Testis (tissue), 3 donors: Measurements from ENCODE around the gene CA12. TPM values are rescaled to one million over a fixed set of nuclear protein-coding genes. Genes with fewer than 3 reads are reported as not detected.

Experiments used
- DNase-seq: peaks from one replicate; pipeline ENCODE4 v3.0.0-alpha.2; 2019
- H3K27ac ChIP-seq, 2 donors: fragments of 200-600 bp; sonication (generic); one replicate each; pipeline ENCODE4 v1.5.1; 2019
- H3K27me3 ChIP-seq: fragments of 200-600 bp; sonication (generic); one replicate; pipeline ENCODE4 v1.5.1; 2019
- H3K36me3 ChIP-seq: fragments of 200-600 bp; sonication (generic); one replicate; pipeline ENCODE4 v1.5.1; 2017; ENCODE audit warnings: low read depth; ENCODE audit errors: missing control alignments
- H3K4me1 ChIP-seq: fragments of 200-600 bp; sonication (generic); one replicate; pipeline ENCODE4 v1.5.1; 2019
- H3K4me3 ChIP-seq, 2 donors: fragments of 200-600 bp; sonication (generic); one replicate each; pipeline ENCODE4 v1.5.1; 2017 to 2019
- H3K9me3 ChIP-seq: fragments of 200-600 bp; sonication (generic); one replicate; pipeline ENCODE4 v1.5.1; 2017
- POLR2A ChIP-seq: fragments of 450-650 bp; IDR thresholded peaks from one replicate; pipeline ENCODE4 v1.6.1; 2017; ENCODE audit warnings: antibody characterized with exemption, mild to moderate bottlenecking, moderate library complexity
- WGBS, 2 donors: methylation state at CpG; one replicate each; pipeline ENCODE4 v1.1.5; 2018; 5-methylcytosine and 5-hydroxymethylcytosine counted together
- intact Hi-C: fragments of 100-400 bp; cut with DNase I; formaldehyde crosslinking; loops from one replicate; pipeline ENCODE4 v1.15.1; 2023; ENCODE audit warnings: low total_unique reads
- polyA plus RNA-seq: library from polyadenylated mRNA; stranded (reverse); fragments of 350-450 nt; fragmentation: Illumina TruSeq; extraction: RNeasy Lipid Tissue Mini Kit (QIAGEN cat#74804); gene quantifications from one replicate; pipeline ENCODE4 v1.2.3, GENCODE V29; 2014; ENCODE audit warnings: low read depth, low replicate concordance; ENCODE audit not compliant: insufficient read depth
- total RNA-seq, 2 donors: library from RNA; depleted of rRNA; stranded (reverse); fragments of >200 nt; gene quantifications; one replicate each; pipeline ENCODE4 v1.2.3, GENCODE V29; 2016
- TF ChIP-seq, protein P1 (sequence below), 3 experiments: fragments of 450-650 bp in 2 of 3; fragments of 200-600 bp in 1 of 3; sonication (generic) in 1 of 3; IDR thresholded peaks; one replicate each; pipeline ENCODE4 v1.5.1; 2016 to 2019; ENCODE audit warnings: antibody characterized with exemption in 3 of 3, mild to moderate bottlenecking in 2 of 3, moderate library complexity in 1 of 3

CA12 gene
- total and polyA plus RNA-seq, 3 donors from 2014 or later, result 0.55 to 8.0 (median 0.68) TPM

- no peak overlapping the region for H3K4me3 ChIP-seq
- WGBS, 2 donors, result 50 to 51% methylated on average over 3 of the region's 3 CpGs
- H3K9me3 ChIP-seq, result no peaks in the 10 kb centered on the region
- DNase-seq, result no peak
- intact Hi-C loops, result no loop called here
- TF ChIP-seq POLR2A, result no peak
- TF ChIP-seq, protein P1, sequence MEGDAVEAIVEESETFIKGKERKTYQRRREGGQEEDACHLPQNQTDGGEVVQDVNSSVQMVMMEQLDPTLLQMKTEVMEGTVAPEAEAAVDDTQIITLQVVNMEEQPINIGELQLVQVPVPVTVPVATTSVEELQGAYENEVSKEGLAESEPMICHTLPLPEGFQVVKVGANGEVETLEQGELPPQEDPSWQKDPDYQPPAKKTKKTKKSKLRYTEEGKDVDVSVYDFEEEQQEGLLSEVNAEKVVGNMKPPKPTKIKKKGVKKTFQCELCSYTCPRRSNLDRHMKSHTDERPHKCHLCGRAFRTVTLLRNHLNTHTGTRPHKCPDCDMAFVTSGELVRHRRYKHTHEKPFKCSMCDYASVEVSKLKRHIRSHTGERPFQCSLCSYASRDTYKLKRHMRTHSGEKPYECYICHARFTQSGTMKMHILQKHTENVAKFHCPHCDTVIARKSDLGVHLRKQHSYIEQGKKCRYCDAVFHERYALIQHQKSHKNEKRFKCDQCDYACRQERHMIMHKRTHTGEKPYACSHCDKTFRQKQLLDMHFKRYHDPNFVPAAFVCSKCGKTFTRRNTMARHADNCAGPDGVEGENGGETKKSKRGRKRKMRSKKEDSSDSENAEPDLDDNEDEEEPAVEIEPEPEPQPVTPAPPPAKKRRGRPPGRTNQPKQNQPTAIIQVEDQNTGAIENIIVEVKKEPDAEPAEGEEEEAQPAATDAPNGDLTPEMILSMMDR (IDR thresholded peaks at IDR 0.05), result no peak
- H3K27me3 ChIP-seq, result no peaks in the 10 kb centered on the region
- H3K27ac ChIP-seq, result no peak overlapping the region
- no peaks in the 10 kb centered on the region for H3K36me3 ChIP-seq
- no peaks in the 10 kb centered on the region for H3K4me1 ChIP-seq
Measured at GRCh38 chr15:63390689-63391088, 9.0 kb upstream of the CA12 start.

GRCh38 chr15:63389902-63390670 lies 8.4 kb upstream of the CA12 start:
- Histone ChIP-seq H3K27ac (no peak overlapping the region), H3K9me3 (no peaks in the 10 kb centered on the region), H3K4me3 (no peak overlapping the region), H3K36me3 (no peaks in the 10 kb centered on the region), H3K27me3 (no peaks in the 10 kb centered on the region), H3K4me1 (no peaks in the 10 kb centered on the region)
- DNase-seq, result no peak
- TF ChIP-seq, protein P1 (IDR thresholded peaks at IDR 0.05), result no peak
- no peak for TF ChIP-seq POLR2A
- 70 to 72% methylated on average over 6 of the region's 6 CpGs for WGBS, 2 donors
- intact Hi-C loops, result loop anchor here (10.0 kb wide), 1 partner anchor 65 kb away; no protein-coding TSS in a partner anchor

GRCh38 chr15:63388511-63388910 lies 6.9 kb upstream of the CA12 start:
- 90 to 97% methylated on average over 5 of the region's 5 CpGs for WGBS, 2 donors

GRCh38 chr15:63387748-63388493 lies 6.3 kb upstream of the CA12 start:
- H3K4me3 ChIP-seq, result no peak overlapping the region
- DNase-seq, result no peak
- no peak for TF ChIP-seq POLR2A
- TF ChIP-seq, protein P1 (IDR thresholded peaks at IDR 0.05), result no peak
- H3K9me3 ChIP-seq, result no peaks in the 10 kb centered on the region
- WGBS, 2 donors, result 54 to 73% methylated on average over 11 of the region's 11 CpGs
- H3K27ac ChIP-seq, result no peak overlapping the region
- H3K36me3 ChIP-seq, result no peaks in the 10 kb centered on the region
- H3K4me1 ChIP-seq, result no peaks in the 10 kb centered on the region
- intact Hi-C loops, result loop anchor here (10.0 kb wide), 1 partner anchor 63 kb away; no protein-coding TSS in a partner anchor
- H3K27me3 ChIP-seq, result no peaks in the 10 kb centered on the region

More at GRCh38 chr15:63388511-63388910, 6.9 kb upstream of the CA12 start:
- H3K27me3 ChIP-seq, result no peaks in the 10 kb centered on the region
- H3K4me3 ChIP-seq, result no peak overlapping the region
- TF ChIP-seq, protein P1 (IDR thresholded peaks at IDR 0.05), result no peak
- H3K4me1 ChIP-seq, result no peaks in the 10 kb centered on the region
- DNase-seq, result no peak
- H3K27ac ChIP-seq, result no peak overlapping the region
- H3K36me3 ChIP-seq, result no peaks in the 10 kb centered on the region
- intact Hi-C loops, result loop anchor here (10.0 kb wide), 1 partner anchor 64 kb away; no protein-coding TSS in a partner anchor
- no peaks in the 10 kb centered on the region for H3K9me3 ChIP-seq
